HUES64 (cell line): ENCODE measurements around the gene HIGD2A. TPM values are rescaled to one million over a fixed set of nuclear protein-coding genes. Genes with fewer than 3 reads are reported as not detected.
A peak's percentile ranks its signal among the peaks of the same experiment; 100 is the strongest.

Experiments used
- H3K27ac ChIP-seq: 2 replicates; pipeline ENCODE4 v1.7.0; 2013; ENCODE audit warnings: low read depth, low read length, inconsistent platforms
- H3K27me3 ChIP-seq: 2 replicates; pipeline ENCODE4 v1.6.1; 2013; ENCODE audit warnings: mild to moderate bottlenecking, low read length; ENCODE audit not compliant: insufficient read depth
- H3K36me3 ChIP-seq: 2 replicates; pipeline ENCODE4 v1.6.1; 2013; ENCODE audit warnings: mild to moderate bottlenecking, low read length; ENCODE audit not compliant: insufficient read depth
- H3K4me1 ChIP-seq: 2 replicates; pipeline ENCODE4 v1.6.1; 2013; ENCODE audit warnings: mild to moderate bottlenecking, low read length, moderate library complexity; ENCODE audit not compliant: insufficient read depth
- H3K4me3 ChIP-seq: 2 replicates; pipeline ENCODE4 v1.5.1; 2013; ENCODE audit warnings: mild to moderate bottlenecking, low read length, moderate library complexity
- H3K9ac ChIP-seq: 2 replicates; pipeline ENCODE4 v1.6.1; 2013; ENCODE audit warnings: mild to moderate bottlenecking, low read depth, low read length
- H3K9me3 ChIP-seq: 2 replicates; pipeline ENCODE4 v1.6.1; 2013; ENCODE audit warnings: low read depth, low read length; ENCODE audit not compliant: insufficient read depth
- WGBS: fragments of 150-250, 120-280 bp; methylation state at CpG from one replicate; pipeline ENCODE4 v1.1.7; 2013; ENCODE audit warnings: missing lambda C conversion rate; 5-methylcytosine and 5-hydroxymethylcytosine counted together
- polyA plus RNA-seq, 2 experiments: library from polyadenylated mRNA; stranded (reverse); fragments of 50-300 nt; gene quantifications; one replicate each; pipeline ENCODE4 v1.2.3, GENCODE V29; 2013

Gene HIGD2A
- polyA plus RNA-seq (2013, experiment 1 of 2), result 104 TPM
- polyA plus RNA-seq (2013, experiment 2 of 2), result 123 TPM

DNA sequence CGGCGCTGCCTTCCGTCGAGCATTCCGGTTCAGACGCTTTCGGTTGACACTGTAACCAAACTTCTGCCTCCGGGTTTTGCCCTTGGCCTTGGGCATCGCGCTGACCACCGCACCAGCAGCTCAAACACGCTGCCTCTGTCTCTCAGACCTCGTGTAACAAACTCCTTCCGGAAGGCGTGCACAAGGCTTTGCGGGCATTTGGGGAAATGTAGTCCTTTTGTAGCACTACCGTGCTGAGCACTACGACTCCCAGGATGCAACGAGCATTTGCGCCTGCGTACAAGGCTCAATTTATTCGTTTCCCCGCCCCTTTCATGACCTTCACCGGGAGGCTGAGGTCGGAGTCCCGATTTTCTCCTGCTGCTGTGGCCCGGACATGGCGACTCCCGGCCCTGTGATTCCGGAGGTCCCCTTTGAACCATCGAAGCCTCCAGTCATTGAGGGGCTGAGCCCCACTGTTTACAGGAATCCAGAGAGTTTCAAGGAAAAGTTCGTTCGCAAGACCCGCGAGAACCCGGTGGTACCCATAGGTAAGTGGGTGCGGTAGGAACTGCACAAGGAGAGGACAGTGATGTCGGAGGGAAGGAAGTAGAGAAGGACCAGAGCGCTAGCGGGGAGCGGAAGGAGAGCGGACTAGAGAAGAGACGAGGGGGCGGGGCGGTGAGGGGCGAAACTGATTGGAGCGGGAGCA is at the start of gene HIGD2A, which contains the start of gene NOP16:
HIGD2A (plus strand) TSS at position 308 of the 691 bp plus-strand sequence; CDS start at position 377, 69 bp downstream.
NOP16 (minus strand) TSS at position 155 of the 691 bp plus-strand sequence; CDS start at position 96, 59 bp downstream.
- Histone ChIP-seq H3K9ac (peak within 1 kb of the TSS; percentile 98), H3K36me3 (peaks cover 45% of the 10 kb centered on the region)
- WGBS, result under 1% methylated on average over 47 of the region's 47 CpGs

GRCh38 chr5:176339304-176339703 is 49.2 kb upstream of the HIGD2A start:
- Histone ChIP-seq H3K27me3 (no peaks in the 10 kb centered on the region), H3K9me3 (no peaks in the 10 kb centered on the region), H3K4me3 (no peak overlapping the region), H3K9ac (no peak overlapping the region), H3K36me3 (peaks cover 28% of the 10 kb centered on the region), H3K4me1 (no peaks in the 10 kb centered on the region), H3K27ac (no peak overlapping the region)
- 97% methylated on average over 3 of the region's 5 CpGs for WGBS

More for the DNA sequence above, at the start of gene HIGD2A, which contains the start of gene NOP16:
- no peaks in the 10 kb centered on the region for H3K9me3 ChIP-seq
- peak within 1 kb of the TSS; percentile 90 for H3K4me3 ChIP-seq
- no peaks in the 10 kb centered on the region for H3K27me3 ChIP-seq
- H3K27ac ChIP-seq, result peak within 1 kb of the TSS; percentile 99
- peaks cover 7% of the 10 kb centered on the region for H3K4me1 ChIP-seq

GRCh38 chr5:176341325-176342157 is 47.0 kb upstream of the HIGD2A start:
- no peak overlapping the region for H3K4me3 ChIP-seq
- no peaks in the 10 kb centered on the region for H3K4me1 ChIP-seq
- H3K27me3 ChIP-seq, result no peaks in the 10 kb centered on the region
- H3K27ac ChIP-seq, result no peak overlapping the region
- no peaks in the 10 kb centered on the region for H3K9me3 ChIP-seq
- no peak overlapping the region for H3K9ac ChIP-seq
- 91% methylated on average over 2 of the region's 2 CpGs for WGBS
- peaks cover 48% of the 10 kb centered on the region for H3K36me3 ChIP-seq

- Histone ChIP-seq H3K4me3 (no peak overlapping the region), H3K36me3 (peaks cover 48% of the 10 kb centered on the region), H3K9me3 (no peaks in the 10 kb centered on the region), H3K27me3 (no peaks in the 10 kb centered on the region), H3K4me1 (no peaks in the 10 kb centered on the region), H3K27ac (no peak overlapping the region), H3K9ac (no peak overlapping the region)
- 92% methylated on average over 1 of the region's 1 CpG for WGBS
Observed at GRCh38 chr5:176342158-176342483, 46.4 kb upstream of the HIGD2A start.

GRCh38 chr5:176342766-176343458 is 45.6 kb upstream of the HIGD2A start:
- no peaks in the 10 kb centered on the region for H3K4me1 ChIP-seq
- peaks cover 48% of the 10 kb centered on the region for H3K36me3 ChIP-seq
- no peak overlapping the region for H3K9ac ChIP-seq
- 82% methylated on average over 1 of the region's 2 CpGs for WGBS
- no peaks in the 10 kb centered on the region for H3K9me3 ChIP-seq
- H3K4me3 ChIP-seq, result no peak overlapping the region
- H3K27me3 ChIP-seq, result no peaks in the 10 kb centered on the region
- H3K27ac ChIP-seq, result no peak overlapping the region

DNA sequence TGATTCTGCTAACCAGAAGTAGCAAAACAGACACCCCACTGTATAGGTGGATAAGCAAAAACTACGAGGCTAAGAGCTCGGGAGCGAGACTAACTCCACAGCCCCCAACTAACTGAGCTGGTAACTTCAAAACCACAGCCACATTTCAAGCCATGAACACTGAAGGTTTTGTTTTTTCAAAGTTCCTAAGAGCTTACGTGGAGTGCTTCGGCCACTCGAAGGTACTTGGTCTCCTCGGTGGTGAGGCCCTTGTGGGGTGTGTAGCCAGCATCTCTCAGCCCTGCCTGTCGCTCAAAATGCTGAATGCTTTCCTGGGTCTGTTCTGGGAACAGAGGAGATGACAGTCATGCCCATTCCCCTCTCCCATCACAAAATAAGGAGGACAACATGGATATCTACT is 38.1 kb upstream of the HIGD2A start:
- Histone ChIP-seq H3K4me1 (no peaks in the 10 kb centered on the region), H3K36me3 (peaks cover 98% of the 10 kb centered on the region), H3K27me3 (no peaks in the 10 kb centered on the region), H3K9ac (no peak overlapping the region), H3K27ac (no peak overlapping the region), H3K4me3 (no peak overlapping the region), H3K9me3 (no peaks in the 10 kb centered on the region)
- WGBS, result 98% methylated on average over 8 of the region's 8 CpGs

- Histone ChIP-seq H3K27ac (no peak overlapping the region), H3K9me3 (no peaks in the 10 kb centered on the region), H3K4me3 (no peak overlapping the region), H3K27me3 (no peaks in the 10 kb centered on the region), H3K36me3 (peaks cover 95% of the 10 kb centered on the region), H3K4me1 (no peaks in the 10 kb centered on the region), H3K9ac (no peak overlapping the region)
- 98% methylated on average over 5 of the region's 5 CpGs for WGBS
Observed at GRCh38 chr5:176352116-176352878, 36.3 kb upstream of the HIGD2A start.

GRCh38 chr5:176353533-176353932 is 35.0 kb upstream of the HIGD2A start:
- 92% methylated on average over 4 of the region's 4 CpGs for WGBS
- Histone ChIP-seq H3K27me3 (no peaks in the 10 kb centered on the region), H3K4me3 (no peak overlapping the region), H3K9me3 (no peaks in the 10 kb centered on the region), H3K9ac (no peak overlapping the region), H3K4me1 (no peaks in the 10 kb centered on the region), H3K36me3 (peaks cover 95% of the 10 kb centered on the region), H3K27ac (no peak overlapping the region)

GRCh38 chr5:176355400-176356178 is 33.0 kb upstream of the HIGD2A start:
- Histone ChIP-seq H3K36me3 (peaks cover 84% of the 10 kb centered on the region), H3K4me1 (no peaks in the 10 kb centered on the region)
- WGBS, result 94% methylated on average over 16 of the region's 16 CpGs

GRCh38 chr5:176356179-176356566 is 32.4 kb upstream of the HIGD2A start:
- H3K36me3 ChIP-seq, result peaks cover 80% of the 10 kb centered on the region
- no peaks in the 10 kb centered on the region for H3K9me3 ChIP-seq
- H3K27ac ChIP-seq, result no peak overlapping the region
- no peaks in the 10 kb centered on the region for H3K4me1 ChIP-seq
- no peak overlapping the region for H3K4me3 ChIP-seq
- H3K27me3 ChIP-seq, result no peaks in the 10 kb centered on the region
- no peak overlapping the region for H3K9ac ChIP-seq
- WGBS, result 89% methylated on average over 3 of the region's 3 CpGs

More at GRCh38 chr5:176355400-176356178, 33.0 kb upstream of the HIGD2A start:
- no peak overlapping the region for H3K27ac ChIP-seq
- no peaks in the 10 kb centered on the region for H3K27me3 ChIP-seq
- H3K9me3 ChIP-seq, result no peaks in the 10 kb centered on the region
- H3K4me3 ChIP-seq, result no peak overlapping the region
- H3K9ac ChIP-seq, result no peak overlapping the region
